Measurements from ENCODE around the gene CFAP97D2.

The CFAP97D2 gene

GRCh38 chr13:114164053-114164452 is 15.0 kb upstream of the CFAP97D2 start:
- TF ChIP-seq, protein P1, sequence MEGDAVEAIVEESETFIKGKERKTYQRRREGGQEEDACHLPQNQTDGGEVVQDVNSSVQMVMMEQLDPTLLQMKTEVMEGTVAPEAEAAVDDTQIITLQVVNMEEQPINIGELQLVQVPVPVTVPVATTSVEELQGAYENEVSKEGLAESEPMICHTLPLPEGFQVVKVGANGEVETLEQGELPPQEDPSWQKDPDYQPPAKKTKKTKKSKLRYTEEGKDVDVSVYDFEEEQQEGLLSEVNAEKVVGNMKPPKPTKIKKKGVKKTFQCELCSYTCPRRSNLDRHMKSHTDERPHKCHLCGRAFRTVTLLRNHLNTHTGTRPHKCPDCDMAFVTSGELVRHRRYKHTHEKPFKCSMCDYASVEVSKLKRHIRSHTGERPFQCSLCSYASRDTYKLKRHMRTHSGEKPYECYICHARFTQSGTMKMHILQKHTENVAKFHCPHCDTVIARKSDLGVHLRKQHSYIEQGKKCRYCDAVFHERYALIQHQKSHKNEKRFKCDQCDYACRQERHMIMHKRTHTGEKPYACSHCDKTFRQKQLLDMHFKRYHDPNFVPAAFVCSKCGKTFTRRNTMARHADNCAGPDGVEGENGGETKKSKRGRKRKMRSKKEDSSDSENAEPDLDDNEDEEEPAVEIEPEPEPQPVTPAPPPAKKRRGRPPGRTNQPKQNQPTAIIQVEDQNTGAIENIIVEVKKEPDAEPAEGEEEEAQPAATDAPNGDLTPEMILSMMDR (IDR thresholded peaks at IDR 0.05; ENCODE audit: low read depth, low read length), result no peak
- H3K4me3 ChIP-seq (ENCODE audit: low read depth, low read length), result no peak overlapping the region

DNA sequence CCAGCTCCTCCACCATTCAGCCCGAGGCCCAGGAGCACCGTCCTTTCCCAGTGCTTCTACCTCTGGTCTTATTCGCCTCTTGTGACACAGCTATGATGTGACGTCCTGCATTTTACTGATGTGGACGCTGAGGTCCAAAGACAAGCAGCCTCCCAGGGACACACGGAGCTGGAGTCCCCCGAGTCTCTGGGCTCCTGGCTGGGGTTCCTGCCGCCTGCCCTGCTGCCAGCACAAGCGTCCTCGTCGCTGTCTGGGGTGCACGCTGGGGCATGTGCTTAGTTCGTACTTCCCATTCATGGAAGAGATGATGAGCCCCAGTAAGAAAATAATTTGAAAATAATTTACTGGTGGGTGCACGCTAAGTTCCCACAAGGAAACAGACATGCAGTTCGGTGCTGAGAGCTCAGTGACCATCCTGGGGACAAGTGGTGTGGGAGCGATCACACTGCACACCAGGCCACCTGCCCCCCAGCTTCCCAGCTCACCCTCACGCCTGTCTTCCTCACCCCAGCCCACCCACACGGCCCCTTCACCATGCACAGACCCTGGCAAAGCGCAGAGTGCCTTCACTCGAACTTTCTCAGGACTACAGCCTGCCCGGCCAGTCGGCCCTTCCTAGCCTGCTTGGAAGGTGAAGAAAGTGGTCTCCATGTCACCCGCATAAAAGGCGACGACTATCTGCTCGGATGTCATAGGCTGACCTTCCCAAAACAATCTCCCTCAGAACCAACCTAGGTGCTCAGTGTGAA is 14.2 kb upstream of the CFAP97D2 start:
- no peak overlapping the region for H3K4me3 ChIP-seq (ENCODE audit: low read depth, low read length)
- TF ChIP-seq, protein P1 (IDR thresholded peaks at IDR 0.05; ENCODE audit: low read depth, low read length), result no peak

DNA sequence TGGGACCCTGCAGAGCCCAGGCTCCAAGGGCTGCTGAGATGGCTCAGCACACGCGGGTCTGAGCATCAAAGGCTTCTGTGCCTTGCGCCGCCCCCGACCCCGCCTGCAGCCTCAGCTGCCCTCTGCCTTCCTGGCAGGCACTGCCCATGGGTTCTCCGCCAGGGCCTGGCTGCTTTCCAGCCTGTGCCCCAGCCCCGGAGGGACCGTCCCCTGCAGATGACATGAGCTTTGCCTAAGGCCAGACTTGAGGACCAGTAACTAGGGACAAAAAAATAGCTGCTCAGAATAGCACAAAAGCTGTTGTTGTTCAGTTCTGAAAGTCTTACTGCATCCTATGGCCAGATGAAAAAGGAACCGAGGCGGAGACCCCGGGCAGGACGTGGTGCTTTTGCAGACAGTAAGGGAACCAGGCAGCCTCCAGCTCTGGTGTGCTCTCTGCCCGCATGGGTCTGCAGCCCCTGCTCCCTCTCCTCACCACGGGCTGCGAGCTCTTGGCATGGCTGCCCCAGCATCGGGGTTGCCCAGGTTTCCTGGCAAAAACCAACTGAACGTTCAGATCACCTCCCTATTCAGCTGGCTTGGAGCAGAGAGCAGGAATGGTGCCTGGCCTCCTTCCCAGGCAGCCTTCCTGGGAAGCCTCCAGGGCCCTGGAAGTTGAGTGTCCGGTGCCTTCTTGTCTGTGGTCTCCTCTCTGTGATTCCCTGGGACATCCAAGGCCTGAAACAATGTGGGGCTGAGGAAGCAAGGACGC is 12.5 kb upstream of the CFAP97D2 start:
- no peak overlapping the region for H3K4me3 ChIP-seq (ENCODE audit: low read depth, low read length)

DNA sequence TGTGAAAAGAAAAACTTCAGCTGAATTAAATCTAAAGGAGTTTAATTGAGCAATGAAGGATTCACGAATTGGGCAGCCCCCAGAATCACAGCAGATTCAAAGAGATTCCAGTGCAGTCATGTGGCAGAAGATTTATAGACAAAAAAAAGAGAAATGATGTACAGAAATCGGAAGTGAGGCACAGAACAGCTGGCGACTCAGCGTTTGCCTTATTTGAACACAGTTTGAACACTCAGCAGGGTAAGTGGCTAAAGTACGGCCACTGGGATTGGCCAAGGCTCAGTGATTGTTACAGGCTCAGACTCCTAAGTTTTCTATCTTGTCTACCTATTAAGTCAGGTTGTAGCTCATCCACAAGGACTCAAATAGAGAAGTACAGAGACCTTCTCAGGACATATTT is 11.6 kb upstream of the CFAP97D2 start:
- TF ChIP-seq, protein P1 (IDR thresholded peaks at IDR 0.05; ENCODE audit: low read depth, low read length), result no peak
- H3K4me3 ChIP-seq (ENCODE audit: low read depth, low read length), result no peak overlapping the region

More for the DNA sequence above, 12.5 kb upstream of the CFAP97D2 start:
- TF ChIP-seq, protein P1 (IDR thresholded peaks at IDR 0.05; ENCODE audit: low read depth, low read length), result no peak

DNA sequence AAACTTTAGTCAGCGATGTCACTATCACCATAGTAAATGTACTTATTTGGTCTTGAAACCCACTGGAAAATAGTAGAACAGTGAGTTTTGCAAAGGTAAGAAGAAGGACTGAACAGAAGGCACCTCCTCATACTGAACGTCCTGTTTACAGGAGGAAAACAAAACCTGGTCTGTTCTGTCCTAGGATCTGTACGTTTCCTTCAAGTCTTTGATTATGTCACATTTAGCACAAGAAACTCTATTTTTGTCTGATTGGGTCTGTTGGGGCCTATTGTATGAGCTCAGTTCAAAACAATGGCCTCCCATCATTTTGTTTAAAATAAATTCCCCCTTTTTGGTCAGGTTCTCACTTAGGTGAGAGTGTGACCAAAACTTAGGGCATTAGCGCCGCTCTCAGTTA is 11.2 kb upstream of the CFAP97D2 start:
- TF ChIP-seq, protein P1 (IDR thresholded peaks at IDR 0.05; ENCODE audit: low read depth, low read length), result no peak
- H3K4me3 ChIP-seq (ENCODE audit: low read depth, low read length), result no peak overlapping the region

GRCh38 chr13:114173272-114173671 is 5.8 kb upstream of the CFAP97D2 start:
- TF ChIP-seq, protein P1 (IDR thresholded peaks at IDR 0.05; ENCODE audit: low read depth, low read length), result no peak
- H3K4me3 ChIP-seq (ENCODE audit: low read depth, low read length), result no peak overlapping the region

DNA sequence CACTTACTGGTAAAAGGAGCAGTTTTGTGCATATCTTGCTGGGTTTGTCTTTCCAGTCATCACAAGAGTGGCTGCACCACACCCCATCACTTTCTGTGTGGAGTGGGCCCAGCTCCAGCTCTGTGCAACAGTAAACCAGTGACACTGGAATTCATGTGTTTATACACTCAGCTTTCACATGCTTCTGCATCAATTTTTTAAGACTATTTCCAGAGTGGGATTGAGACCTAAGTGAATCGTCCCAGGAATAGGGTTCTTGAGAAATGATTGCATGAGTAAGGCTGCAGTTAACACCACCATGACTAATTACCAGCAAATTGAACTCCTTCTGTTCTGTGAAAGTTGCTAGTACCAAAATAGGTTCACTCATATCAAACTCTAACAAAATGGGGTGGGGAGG is 5.3 kb upstream of the CFAP97D2 start:
- TF ChIP-seq, protein P1 (IDR thresholded peaks at IDR 0.05; ENCODE audit: low read depth, low read length), result no peak
- no peak overlapping the region for H3K4me3 ChIP-seq (ENCODE audit: low read depth, low read length)

Data from WI38 (cell line).